ENCODE data around the gene WDR45B.

Gene WDR45B

GRCh38 chr17:82633343-82633742, 14.9 kb downstream of the WDR45B start:
- no peak overlapping the region for H3K9ac ChIP-seq (ENCODE audit: low read length)
- no peak overlapping the region for H2AFZ ChIP-seq (ENCODE audit: low read depth, low read length)
- H3K4me2 ChIP-seq (ENCODE audit: low read length, poor library complexity, severe bottlenecking), result no peak overlapping the region
- no peak overlapping the region for H2BK15ac ChIP-seq (ENCODE audit: low read depth, poor library complexity, severe bottlenecking)
- H3K9me3 ChIP-seq (ENCODE audit: control insufficient read depth, low read length), result no peaks in the 10 kb centered on the region
- peaks cover 18% of the 10 kb centered on the region for H3K79me1 ChIP-seq (replicated peaks; ENCODE audit: low read length, poor library complexity, severe bottlenecking)
- H2AK5ac ChIP-seq (ENCODE audit: low read length, severe bottlenecking), result no peak overlapping the region
- H3K27ac ChIP-seq (ENCODE audit: low read length, poor library complexity, severe bottlenecking), result no peak overlapping the region
- no peak for DNase-seq
- no peaks in the 10 kb centered on the region for H3K27me3 ChIP-seq (ENCODE audit: control insufficient read depth in 1 of 2, insufficient read depth in 1 of 2, low read length in 2 of 2)
- H4K91ac ChIP-seq (ENCODE audit: low read length), result no peak overlapping the region
- H3K4ac ChIP-seq (ENCODE audit: low read depth in 1 of 2, low read length in 2 of 2), result no peak overlapping the region
- H3K4me3 ChIP-seq (ENCODE audit: insufficient read depth in 1 of 2, low read depth in 1 of 2, low read length in 2 of 2), result no peak overlapping the region
- no peak overlapping the region for H2BK12ac ChIP-seq (ENCODE audit: low read length in 2 of 2)
- no peak overlapping the region for H4K8ac ChIP-seq (ENCODE audit: low read length)
- H2BK120ac ChIP-seq (ENCODE audit: low read depth, low read length), result no peak overlapping the region
- H3K18ac ChIP-seq (ENCODE audit: low read depth in 1 of 2, low read length in 2 of 2), result no peak overlapping the region
- no peak overlapping the region for H3K14ac ChIP-seq (ENCODE audit: low read length in 2 of 2)
- H3K23ac ChIP-seq (ENCODE audit: low read length in 2 of 2), result no peak overlapping the region
- H3K36me3 ChIP-seq (ENCODE audit: control insufficient read depth in 1 of 2, insufficient read depth in 2 of 2, low read depth in 1 of 2, low read length in 2 of 2), result peaks cover 34 to 44% of the 10 kb centered on the region in 2 experiments
- no peaks in the 10 kb centered on the region for H3K4me1 ChIP-seq (ENCODE audit: control insufficient read depth, insufficient read depth, low read depth, low read length)
- H2BK5ac ChIP-seq (ENCODE audit: low read depth, low read length, poor library complexity, severe bottlenecking), result no peak overlapping the region

- Histone ChIP-seq H2BK12ac (ENCODE audit: low read length in 2 of 2) (no peak overlapping the region), H3K27ac (ENCODE audit: low read length, poor library complexity, severe bottlenecking) (no peak overlapping the region), H2BK5ac (ENCODE audit: low read depth, low read length, poor library complexity, severe bottlenecking) (no peak overlapping the region), H3K18ac (ENCODE audit: low read depth in 1 of 2, low read length in 2 of 2) (no peak overlapping the region), H4K8ac (ENCODE audit: low read length) (no peak overlapping the region), H2AK5ac (ENCODE audit: low read length, severe bottlenecking) (no peak overlapping the region), H3K4ac (ENCODE audit: low read depth in 1 of 2, low read length in 2 of 2) (no peak overlapping the region), H3K4me2 (ENCODE audit: low read length, poor library complexity, severe bottlenecking) (no peak overlapping the region), H2AFZ (ENCODE audit: low read depth, low read length) (no peak overlapping the region), H3K9ac (ENCODE audit: low read length) (no peak overlapping the region), H3K4me3 (ENCODE audit: insufficient read depth in 1 of 2, low read depth in 1 of 2, low read length in 2 of 2) (no peak overlapping the region), H3K9me3 (ENCODE audit: control insufficient read depth, low read length) (no peaks in the 10 kb centered on the region), H4K91ac (ENCODE audit: low read length) (no peak overlapping the region), H2BK15ac (ENCODE audit: low read depth, poor library complexity, severe bottlenecking) (no peak overlapping the region), H3K79me1 (replicated peaks; ENCODE audit: low read length, poor library complexity, severe bottlenecking) (peaks cover 24% of the 10 kb centered on the region), H3K14ac (ENCODE audit: low read length in 2 of 2) (no peak overlapping the region), H3K23ac (ENCODE audit: low read length in 2 of 2) (no peak overlapping the region), H3K27me3 (ENCODE audit: control insufficient read depth in 1 of 2, insufficient read depth in 1 of 2, low read length in 2 of 2) (no peaks in the 10 kb centered on the region), H3K36me3 (ENCODE audit: control insufficient read depth in 1 of 2, insufficient read depth in 2 of 2, low read depth in 1 of 2, low read length in 2 of 2) (peaks cover 43 to 51% of the 10 kb centered on the region in 2 experiments), H2BK120ac (ENCODE audit: low read depth, low read length) (no peak overlapping the region), H3K4me1 (ENCODE audit: control insufficient read depth, insufficient read depth, low read depth, low read length) (no peaks in the 10 kb centered on the region)
- WGBS, result 95% methylated on average over 8 of the region's 8 CpGs
- no peak for DNase-seq
Measured at GRCh38 chr17:82632451-82632850, 15.8 kb downstream of the WDR45B start.

GRCh38 chr17:82631544-82631943, 16.7 kb downstream of the WDR45B start:
- H3K4me2 ChIP-seq (ENCODE audit: low read length, poor library complexity, severe bottlenecking), result no peak overlapping the region
- peaks cover 51 to 54% of the 10 kb centered on the region in 2 experiments for H3K36me3 ChIP-seq (ENCODE audit: control insufficient read depth in 1 of 2, insufficient read depth in 2 of 2, low read depth in 1 of 2, low read length in 2 of 2)
- H3K4ac ChIP-seq (ENCODE audit: low read depth in 1 of 2, low read length in 2 of 2), result no peak overlapping the region
- no peak for DNase-seq
- H3K23ac ChIP-seq (ENCODE audit: low read length in 2 of 2), result no peak overlapping the region
- H2BK12ac ChIP-seq (ENCODE audit: low read length in 2 of 2), result no peak overlapping the region
- H3K14ac ChIP-seq (ENCODE audit: low read length in 2 of 2), result no peak overlapping the region
- H3K4me3 ChIP-seq (ENCODE audit: insufficient read depth in 1 of 2, low read depth in 1 of 2, low read length in 2 of 2), result no peak overlapping the region
- H3K27ac ChIP-seq (ENCODE audit: low read length, poor library complexity, severe bottlenecking), result no peak overlapping the region
- 81% methylated on average over 4 of the region's 6 CpGs for WGBS
- H3K18ac ChIP-seq (ENCODE audit: low read depth in 1 of 2, low read length in 2 of 2), result no peak overlapping the region
- H3K4me1 ChIP-seq (ENCODE audit: control insufficient read depth, insufficient read depth, low read depth, low read length), result peaks cover 1% of the 10 kb centered on the region
- H4K8ac ChIP-seq (ENCODE audit: low read length), result no peak overlapping the region
- H3K27me3 ChIP-seq (ENCODE audit: control insufficient read depth in 1 of 2, insufficient read depth in 1 of 2, low read length in 2 of 2), result no peaks in the 10 kb centered on the region
- H3K79me1 ChIP-seq (replicated peaks; ENCODE audit: low read length, poor library complexity, severe bottlenecking), result peaks cover 31% of the 10 kb centered on the region
- H4K91ac ChIP-seq (ENCODE audit: low read length), result no peak overlapping the region
- no peak overlapping the region for H2BK120ac ChIP-seq (ENCODE audit: low read depth, low read length)
- no peak overlapping the region for H2AFZ ChIP-seq (ENCODE audit: low read depth, low read length)
- no peak overlapping the region for H2AK5ac ChIP-seq (ENCODE audit: low read length, severe bottlenecking)
- H3K9ac ChIP-seq (ENCODE audit: low read length), result no peak overlapping the region
- H2BK15ac ChIP-seq (ENCODE audit: low read depth, poor library complexity, severe bottlenecking), result no peak overlapping the region
- no peaks in the 10 kb centered on the region for H3K9me3 ChIP-seq (ENCODE audit: control insufficient read depth, low read length)
- no peak overlapping the region for H2BK5ac ChIP-seq (ENCODE audit: low read depth, low read length, poor library complexity, severe bottlenecking)

- Histone ChIP-seq H3K79me1 (replicated peaks; ENCODE audit: low read length, poor library complexity, severe bottlenecking) (peaks cover 35% of the 10 kb centered on the region), H4K91ac (ENCODE audit: low read length) (no peak overlapping the region), H2BK15ac (ENCODE audit: low read depth, poor library complexity, severe bottlenecking) (no peak overlapping the region), H3K4me2 (ENCODE audit: low read length, poor library complexity, severe bottlenecking) (no peak overlapping the region), H3K4ac (ENCODE audit: low read depth in 1 of 2, low read length in 2 of 2) (no peak overlapping the region), H3K9me3 (ENCODE audit: control insufficient read depth, low read length) (no peaks in the 10 kb centered on the region), H2BK5ac (ENCODE audit: low read depth, low read length, poor library complexity, severe bottlenecking) (no peak overlapping the region), H2AFZ (ENCODE audit: low read depth, low read length) (no peak overlapping the region), H3K27me3 (ENCODE audit: control insufficient read depth in 1 of 2, insufficient read depth in 1 of 2, low read length in 2 of 2) (no peaks in the 10 kb centered on the region), H3K23ac (ENCODE audit: low read length in 2 of 2) (no peak overlapping the region), H2AK5ac (ENCODE audit: low read length, severe bottlenecking) (no peak overlapping the region), H2BK12ac (ENCODE audit: low read length in 2 of 2) (no peak overlapping the region), H3K9ac (ENCODE audit: low read length) (no peak overlapping the region), H3K36me3 (ENCODE audit: control insufficient read depth in 1 of 2, insufficient read depth in 2 of 2, low read depth in 1 of 2, low read length in 2 of 2) (peaks cover 61 to 63% of the 10 kb centered on the region in 2 experiments), H2BK120ac (ENCODE audit: low read depth, low read length) (no peak overlapping the region), H3K4me3 (ENCODE audit: insufficient read depth in 1 of 2, low read depth in 1 of 2, low read length in 2 of 2) (no peak overlapping the region), H3K4me1 (ENCODE audit: control insufficient read depth, insufficient read depth, low read depth, low read length) (peaks cover 1% of the 10 kb centered on the region), H4K8ac (ENCODE audit: low read length) (no peak overlapping the region), H3K18ac (ENCODE audit: low read depth in 1 of 2, low read length in 2 of 2) (no peak overlapping the region), H3K14ac (ENCODE audit: low read length in 2 of 2) (no peak overlapping the region), H3K27ac (ENCODE audit: low read length, poor library complexity, severe bottlenecking) (no peak overlapping the region)
- no peak for DNase-seq
- 93% methylated on average over 12 of the region's 12 CpGs for WGBS
Measured at GRCh38 chr17:82630212-82630611, 18.0 kb downstream of the WDR45B start.

Measured in mesenchymal stem cell (in vitro differentiated cells and primary cell).